GM18502 (cell line): ENCODE results near the gene EPHA4.
A peak's percentile ranks its signal among the peaks of the same experiment; 100 is the strongest.

Source experiments
- ATAC-seq: cut with Tn5 transposase; IDR thresholded peaks from one replicate; pipeline ENCODE4 v1.9.1; 2021; ENCODE audit warnings: mild to moderate bottlenecking; ENCODE audit not compliant: unreplicated experiment, poor library complexity

EPHA4 gene

DNA sequence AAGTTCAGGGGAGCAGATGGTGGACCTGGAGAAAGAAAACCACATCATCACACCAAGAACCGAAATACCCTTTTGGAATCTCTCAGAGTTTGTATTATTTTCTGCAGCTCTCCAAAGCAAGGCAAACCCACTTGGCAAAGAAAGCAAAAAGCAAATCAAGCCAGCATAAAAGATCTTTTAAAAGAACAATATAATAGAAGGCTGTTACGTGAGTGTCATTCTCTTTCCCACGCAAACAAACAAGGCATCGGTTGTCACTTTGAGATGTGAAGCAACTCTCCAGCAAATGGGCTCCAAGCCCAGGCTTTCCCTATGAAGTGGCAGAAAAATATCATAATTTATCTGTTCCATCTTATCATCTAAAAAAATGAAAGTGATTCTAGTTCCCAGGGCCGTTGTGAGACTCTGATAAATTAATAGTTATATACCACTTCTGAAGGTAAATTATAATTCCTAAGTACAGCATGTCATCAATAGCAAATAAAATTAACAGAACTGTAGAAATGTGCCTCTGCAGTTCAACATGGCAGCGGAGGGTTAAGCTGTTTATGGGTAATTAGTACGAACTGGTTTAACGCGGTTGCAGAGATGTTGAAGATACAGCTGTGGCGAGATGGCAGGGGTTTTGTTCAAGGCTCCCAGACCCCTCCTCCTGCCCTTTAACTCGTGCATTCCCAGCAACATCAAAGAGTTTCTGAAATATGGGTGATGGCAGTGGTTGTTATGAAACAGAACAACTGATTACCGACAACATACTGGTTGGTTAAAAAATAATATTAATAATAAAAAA lies 89.2 kb downstream of the EPHA4 start:
- no peak for ATAC-seq

DNA sequence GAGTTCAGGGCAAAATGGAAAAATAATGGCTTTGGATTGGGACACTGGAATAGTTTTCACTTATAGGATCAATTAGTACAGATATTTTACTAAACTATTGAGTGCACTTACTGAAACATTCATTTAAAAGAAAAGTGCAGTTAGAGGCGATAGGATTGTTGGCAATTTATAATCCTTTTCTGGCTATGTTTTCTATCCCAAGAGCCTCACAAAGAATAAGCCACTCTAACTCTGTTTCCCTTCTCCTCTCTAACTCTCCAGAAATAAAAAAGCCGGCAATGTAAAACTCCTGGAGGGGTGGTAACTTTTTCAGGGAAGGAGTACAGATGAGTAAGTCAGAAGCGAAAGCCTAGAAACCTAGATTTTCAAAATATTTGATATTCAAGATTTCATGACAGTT lies 91.3 kb downstream of the EPHA4 start:
- no peak for ATAC-seq

DNA sequence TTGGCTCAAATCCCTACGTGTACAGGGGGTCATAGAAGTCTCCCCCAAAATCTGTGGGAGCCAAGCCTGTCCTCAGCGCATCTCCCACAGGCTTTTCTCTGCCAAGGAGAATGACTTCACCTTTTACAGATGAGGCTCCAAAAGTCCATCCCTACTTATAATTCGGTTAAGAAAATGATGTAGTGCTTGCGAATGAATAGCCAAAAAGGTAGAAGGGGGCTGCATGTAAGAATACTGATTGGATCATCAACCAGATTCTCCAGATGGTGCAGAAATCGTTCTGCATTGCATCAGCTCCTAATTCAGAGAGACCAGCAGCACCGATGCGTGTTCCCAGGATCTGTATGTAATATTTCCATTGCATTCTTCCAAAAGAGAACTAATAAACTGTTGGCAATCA lies 91.9 kb downstream of the EPHA4 start:
- ATAC-seq: no peak

DNA sequence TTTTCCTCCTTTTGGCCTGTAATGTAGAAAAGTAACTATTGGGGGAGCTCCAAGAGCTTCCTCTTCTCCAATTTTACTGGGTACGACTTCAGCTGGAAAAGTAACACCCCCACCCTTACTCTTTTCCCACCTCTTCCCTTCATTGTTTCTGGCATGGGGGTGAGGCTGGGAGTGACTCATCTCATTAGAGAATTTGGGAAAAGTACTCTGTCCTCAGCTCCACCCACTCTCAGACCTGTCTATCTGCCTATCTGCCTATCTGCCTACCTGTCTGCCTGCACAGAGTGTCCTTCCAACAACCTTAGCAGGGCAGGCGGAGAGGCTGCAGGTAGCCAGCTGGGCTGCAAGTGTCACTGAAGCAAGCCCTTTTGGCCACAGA lies 93.6 kb downstream of the EPHA4 start:
- ATAC-seq: no peak

DNA sequence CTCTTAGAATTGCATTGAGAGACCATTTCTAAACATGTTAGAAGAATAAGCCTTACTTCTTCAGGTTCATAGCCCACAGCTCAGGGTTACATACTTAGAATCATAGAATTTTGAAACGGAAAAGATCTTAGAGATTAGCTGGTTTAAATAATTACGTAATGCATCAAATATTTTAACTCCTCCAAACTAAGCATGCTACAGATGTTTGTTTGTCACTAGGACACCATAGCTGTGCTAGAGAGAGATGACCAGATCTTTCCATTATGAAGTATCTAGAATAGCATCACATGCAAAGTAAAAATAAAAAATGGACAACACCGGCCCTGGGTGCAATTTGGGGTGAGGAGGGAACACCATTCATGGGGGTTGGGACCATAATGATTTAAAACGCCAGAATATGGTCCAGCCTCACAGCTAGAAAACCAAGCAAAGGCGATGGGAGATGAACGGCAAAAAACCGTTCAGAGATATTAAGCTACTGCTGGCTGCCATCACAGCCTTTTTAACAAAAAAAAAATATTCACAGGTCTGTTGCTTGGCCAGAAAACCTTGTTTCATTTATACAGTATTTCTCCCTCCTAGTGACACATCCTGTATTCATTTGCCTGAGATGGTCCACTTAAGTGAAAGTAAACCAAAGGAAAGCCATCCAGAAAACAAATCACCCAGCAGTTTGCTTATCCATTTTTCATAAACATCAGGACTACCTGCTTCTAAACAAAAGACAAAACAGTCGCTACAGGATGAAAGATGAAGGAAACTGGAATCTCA lies 94.2 kb downstream of the EPHA4 start:
- no peak for ATAC-seq

DNA sequence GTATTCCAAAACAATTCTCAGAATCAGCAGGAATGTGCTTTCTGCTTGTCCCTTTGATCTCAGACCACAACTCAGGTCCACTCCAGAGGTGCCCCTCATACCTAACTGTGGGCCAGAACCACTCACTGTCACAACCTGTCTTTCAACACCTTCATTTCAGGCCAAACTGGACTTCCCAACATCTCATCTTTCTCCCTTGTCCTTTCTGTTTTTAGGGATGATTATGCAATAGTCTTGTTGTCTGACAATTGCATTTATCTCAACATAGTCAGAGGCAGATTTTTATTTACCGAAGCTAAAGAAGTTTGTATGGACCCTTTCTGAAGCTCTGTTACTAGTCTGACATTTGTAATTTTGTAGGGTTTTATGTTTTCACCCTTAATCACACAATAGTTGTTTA lies 95.9 kb downstream of the EPHA4 start:
- no peak for ATAC-seq

DNA sequence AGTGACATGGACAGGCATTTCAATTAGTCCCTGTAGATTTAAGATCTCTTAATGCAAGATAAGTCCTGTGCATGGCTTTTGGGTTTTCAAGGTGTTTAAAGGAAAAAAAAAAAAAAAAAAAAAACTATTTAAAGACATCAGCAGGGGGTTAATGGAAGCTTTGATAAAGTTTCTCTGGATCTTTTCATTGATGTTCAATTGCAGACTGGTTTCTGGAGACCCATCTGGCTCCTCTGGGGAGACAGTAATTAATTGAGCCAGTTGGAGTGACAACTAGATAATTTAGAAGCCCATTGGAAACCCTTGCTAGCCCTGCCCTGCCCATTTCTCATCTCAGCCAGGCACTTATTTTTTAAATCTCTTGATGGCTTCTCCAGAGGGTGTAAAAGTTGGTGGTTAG lies 98.7 kb downstream of the EPHA4 start:
- no peak for ATAC-seq

DNA sequence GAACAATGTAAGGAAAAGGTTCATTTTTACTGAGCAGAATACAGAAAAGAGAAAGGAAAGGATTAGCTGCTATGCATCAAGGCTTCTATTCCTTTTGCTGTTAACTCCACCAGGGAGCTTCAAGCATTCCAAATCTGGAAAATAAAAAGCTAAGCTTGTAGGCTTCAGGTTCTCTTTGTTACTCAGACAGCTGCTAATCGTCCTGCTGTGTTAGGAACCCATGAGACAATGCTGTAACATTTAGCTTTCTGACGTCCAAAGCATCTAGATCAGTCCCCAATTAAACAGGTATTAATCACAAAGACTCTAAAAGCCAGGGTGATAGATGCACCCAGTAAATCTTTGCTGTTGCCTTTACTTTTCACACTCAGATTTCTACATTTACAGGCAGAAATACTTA lies 103.8 kb downstream of the EPHA4 start:
- no peak for ATAC-seq

DNA sequence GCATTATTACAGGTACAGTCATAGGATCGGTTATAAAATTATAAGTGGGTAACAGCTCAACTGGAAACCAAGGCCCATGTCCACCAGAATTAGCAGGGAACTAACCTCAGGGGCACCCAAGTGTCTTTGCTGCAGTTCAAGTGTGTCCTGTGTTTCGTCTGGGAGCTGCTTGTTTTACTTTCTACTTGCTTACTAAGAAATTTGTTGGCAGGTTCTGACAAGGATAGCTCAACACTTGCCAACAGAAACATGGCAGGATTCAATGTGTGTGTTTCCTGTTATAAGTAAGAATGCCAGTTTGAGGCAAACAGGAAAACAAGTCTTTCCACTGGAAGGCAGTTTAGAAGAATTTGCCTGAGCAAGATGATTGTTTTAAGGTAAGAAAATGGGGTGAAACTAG lies 104.5 kb downstream of the EPHA4 start:
- no peak for ATAC-seq

DNA sequence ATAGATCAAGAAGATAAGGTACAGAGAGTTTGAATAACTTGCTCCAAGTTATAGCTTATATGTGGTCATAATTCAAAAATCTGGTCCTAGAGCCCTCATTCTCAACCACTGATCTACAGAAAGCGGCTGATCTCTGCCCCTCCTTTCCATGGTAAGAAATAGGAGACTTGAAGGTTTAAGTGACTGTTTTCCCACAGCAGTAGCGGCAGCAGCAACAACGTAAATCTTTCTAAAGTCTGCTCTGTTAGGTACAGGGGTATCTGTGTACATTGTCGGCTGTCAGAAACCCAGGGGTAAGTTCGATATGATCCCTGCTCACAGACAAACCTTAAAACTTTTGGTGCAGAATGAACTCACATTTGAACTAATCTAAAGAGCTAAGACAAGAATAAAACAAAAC lies 105.4 kb downstream of the EPHA4 start:
- ATAC-seq: no peak

DNA sequence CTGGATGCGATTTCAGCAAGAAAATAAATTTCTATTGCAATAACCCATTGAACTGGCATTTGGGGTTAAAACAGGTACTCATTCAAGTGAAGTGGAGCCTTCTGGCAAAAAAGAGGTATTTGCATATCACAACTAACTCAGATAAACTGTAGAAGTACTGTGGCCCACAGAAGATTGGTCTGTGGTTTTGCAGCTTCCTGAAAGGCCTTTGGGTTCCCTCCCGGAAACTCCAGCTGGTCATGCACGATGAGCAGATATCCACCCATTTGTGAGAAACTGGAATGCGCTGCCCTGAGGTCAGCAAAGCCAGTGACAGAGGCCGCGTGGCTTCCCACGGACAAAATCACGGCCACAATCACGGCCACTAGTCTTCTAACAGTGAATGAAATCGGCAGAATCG lies 106.3 kb downstream of the EPHA4 start:
- ATAC-seq: peak; percentile 86

DNA sequence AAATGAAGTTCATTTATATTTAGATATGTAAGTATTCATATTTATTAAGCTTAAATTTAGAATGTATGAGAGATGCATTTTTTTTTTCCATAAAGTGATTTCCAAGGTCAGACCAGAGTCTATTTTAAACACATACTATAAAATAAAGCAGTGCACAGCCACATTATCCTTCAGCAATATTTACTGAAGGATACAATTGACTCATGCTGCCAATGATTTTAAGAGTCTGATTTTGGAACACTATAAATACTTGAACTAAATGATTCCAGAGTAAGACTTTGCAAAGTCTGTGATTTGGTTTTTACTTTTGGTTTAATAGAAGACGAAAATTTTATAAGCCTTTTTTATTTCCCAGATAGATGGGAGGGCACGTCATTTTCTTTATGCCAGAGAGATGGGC lies 107.1 kb downstream of the EPHA4 start:
- no peak for ATAC-seq

DNA sequence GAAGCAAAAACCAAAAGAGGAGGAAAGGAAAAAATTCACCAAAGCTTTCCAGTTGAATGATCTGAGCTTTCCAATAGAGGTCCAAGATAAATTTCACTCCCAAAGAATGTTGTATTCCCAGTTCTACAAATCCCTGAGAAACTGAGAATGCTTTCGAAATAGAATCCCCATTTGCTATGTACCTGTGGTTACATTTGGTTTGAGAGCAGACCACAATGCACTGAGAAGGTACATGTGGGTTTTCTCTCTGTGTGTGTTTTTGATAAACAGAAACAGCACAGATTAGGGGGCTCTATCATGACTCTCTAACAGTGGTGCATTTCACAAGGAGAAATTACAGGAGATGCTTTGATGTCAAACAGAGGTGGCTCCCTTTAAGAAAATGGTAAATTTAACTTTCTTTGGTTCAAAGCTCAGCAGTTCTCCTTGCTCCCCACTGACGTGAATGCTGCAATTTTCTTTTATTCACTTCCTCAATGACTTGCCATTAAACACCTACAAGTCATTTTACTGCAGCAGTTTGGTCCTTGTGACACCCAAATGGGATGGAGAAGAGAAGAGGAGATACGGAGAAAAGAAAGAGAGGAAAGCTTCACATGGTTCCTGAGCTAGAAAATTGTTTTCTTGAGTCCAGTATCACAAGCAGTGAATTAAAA lies 108.7 kb downstream of the EPHA4 start:
- ATAC-seq: no peak

DNA sequence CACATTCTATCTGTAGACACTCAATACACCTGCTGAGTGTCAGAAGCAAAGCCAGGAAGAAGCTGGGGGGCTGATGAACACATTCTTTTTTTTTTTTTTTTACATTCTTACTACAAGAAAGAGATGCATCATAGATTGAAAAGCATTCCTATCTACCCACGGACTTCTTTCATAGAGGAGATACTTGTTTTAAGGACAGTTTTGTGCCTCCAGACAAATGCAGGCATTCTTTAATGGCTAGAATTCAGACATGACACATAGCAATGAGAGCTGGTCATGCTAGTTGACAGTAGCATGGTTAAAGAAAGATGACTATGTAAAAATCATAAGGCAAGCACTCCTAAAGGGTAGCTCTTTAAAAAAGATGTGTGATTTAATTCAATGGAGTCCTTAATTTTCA lies 110.2 kb downstream of the EPHA4 start:
- no peak for ATAC-seq

DNA sequence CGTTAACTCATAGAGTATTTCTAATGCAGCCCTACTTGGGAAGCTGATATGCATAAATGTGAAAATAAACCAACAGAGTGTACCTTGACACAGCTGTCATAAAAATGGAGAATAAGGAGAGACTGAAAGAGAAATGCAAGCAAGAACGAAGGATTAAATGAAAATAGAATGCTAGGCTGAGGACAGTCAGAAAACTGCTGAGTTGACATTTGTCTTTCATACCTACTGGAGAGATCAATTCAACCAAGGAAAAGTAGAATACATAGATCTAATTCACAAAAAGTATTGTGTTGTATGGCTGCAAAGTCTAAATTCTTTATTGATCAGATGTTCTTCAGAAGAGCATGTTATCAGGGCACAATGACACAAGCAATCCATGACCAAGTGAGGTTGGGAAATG lies 112.0 kb downstream of the EPHA4 start:
- no peak for ATAC-seq

DNA sequence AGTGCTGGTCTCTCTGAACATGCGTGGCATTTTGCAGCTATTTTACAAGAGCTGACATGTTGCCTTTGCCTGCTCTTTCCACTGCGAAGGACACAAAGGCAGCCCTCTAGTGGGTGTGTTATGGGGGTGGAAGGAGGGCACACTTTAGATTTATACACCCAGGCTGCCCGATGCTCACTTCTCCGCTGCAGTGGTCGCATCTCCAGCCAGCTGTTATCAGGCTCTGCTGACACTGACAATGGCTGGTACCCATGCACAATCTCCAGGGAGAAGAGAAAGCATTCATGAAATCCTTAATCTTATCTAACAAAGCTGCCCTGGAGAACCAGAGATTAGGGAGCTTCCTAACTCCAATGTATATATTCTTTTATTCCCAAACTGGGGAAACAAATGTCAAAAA lies 113.5 kb downstream of the EPHA4 start:
- ATAC-seq: no peak

DNA sequence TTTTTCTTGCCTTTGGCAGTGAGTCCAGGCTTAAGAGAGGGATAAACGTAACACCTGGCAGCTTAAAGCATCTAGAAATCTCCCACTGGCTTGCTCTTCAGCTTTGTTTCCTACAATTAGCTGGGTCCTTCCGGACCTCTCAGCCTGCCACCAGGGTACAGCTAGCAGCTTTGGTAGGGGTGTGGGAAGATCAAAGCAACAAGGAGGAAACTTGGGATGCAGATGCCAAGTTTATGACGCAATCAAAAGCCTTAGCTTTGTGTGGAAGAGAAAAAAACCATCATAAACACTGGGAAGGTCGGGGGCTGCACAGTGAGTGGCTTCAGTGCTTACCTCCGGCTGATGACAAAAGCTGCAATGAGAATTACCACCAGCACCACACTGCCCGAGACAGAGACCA lies 116.9 kb downstream of the EPHA4 start:
- no peak for ATAC-seq

DNA sequence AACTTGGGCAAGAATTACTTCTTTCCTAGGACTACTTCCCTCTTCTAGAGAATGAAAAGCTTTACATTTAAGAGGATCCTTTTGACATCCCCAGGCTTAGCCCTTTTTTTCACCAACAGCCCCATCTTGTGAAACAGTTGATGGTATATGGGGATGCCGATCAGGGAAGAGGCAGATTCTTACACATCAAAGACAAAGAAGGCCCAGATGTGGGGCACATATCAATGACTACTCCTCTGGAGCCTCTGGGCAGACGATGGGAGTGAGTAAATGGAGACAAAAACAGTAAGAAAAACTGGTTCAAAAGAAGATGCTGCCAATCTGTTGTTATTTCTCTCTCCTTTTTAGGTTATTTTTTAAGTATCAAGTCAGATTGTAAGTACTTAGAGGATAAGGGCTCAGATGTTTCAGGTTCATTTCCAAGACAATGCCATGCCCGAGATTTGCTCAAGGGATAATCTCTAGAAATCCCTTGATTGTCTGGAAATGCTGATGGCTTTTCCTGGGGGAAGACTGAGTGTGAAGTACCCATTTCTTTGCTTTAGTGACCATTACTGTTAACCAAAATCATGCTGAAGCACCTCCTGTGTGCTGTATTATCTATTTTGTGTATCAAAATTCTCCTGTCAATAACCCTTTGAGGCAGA lies 117.5 kb downstream of the EPHA4 start:
- no peak for ATAC-seq

DNA sequence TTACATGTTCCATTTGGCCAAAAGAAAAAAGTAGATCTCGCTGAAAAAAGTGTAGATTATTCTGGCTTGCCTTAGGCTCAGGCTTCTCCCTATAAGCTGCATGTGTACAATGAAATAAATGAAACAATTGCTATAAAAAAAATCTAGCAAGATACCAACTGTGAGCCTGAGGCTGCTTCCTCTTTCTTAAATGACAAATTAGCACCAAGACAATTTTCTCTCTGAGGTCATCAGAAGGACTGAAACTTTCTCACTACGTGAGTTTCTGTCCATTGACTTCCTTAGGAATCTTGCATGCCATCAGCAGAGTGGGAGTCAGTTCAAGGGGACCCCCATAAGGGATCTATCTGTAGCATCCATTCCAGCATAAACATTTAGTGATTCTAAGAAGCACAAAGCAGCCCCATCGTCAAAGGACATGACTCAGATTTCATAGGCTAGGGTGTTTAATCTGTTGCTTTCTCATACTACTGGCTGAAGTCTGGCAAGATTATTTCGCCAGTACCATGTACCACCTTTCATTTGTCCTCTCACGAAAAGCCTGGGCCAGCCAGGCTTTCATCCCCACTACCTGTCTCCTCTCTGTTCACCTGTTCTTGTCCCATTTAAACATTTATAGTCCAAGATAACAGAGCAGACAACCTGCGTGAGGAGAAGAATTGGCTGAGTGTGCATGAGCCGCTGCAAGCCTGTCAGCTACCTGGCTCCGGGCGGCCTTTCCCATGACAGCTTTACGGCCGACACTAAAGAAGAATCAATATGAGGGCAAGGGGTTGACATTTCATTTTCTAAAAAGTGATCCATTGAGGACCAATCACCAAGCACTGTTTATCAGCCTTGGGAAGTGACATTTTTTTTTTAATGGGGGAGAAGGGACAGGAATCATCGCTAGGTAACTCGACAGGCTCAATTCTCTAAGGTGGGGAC lies 120.0 kb downstream of the EPHA4 start:
- ATAC-seq: no peak

DNA sequence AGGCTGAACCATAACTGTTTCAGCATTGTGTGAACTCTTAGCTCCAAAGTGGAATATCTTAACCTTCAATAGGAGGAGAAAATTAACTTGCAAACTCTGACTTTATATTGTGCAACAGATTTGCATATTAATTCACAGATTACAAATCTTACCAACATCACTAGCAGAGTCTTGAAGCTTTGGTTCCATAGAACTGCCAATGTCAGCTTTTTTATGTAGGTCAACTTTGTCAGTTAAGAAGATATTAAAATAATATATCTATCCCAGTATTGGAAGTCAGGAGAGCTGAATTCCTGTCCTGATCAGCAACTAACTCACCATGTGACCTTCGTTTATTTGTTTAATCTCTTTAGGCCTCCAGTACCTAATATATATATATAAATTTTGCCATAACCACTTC lies 121.8 kb downstream of the EPHA4 start:
- no peak for ATAC-seq
